Lung (tissue), 16 donors: ENCODE data around the gene ABHD12B. TPM values are rescaled to one million over a fixed set of nuclear protein-coding genes. Genes with fewer than 3 reads are reported as not detected.

Experiments used
- ATAC-seq: fragments of 200-7000 bp; cut with Tn5 transposase; one replicate; pipeline ENCODE4 v1.9.1; 2020; ENCODE audit warnings: moderate number of reproducible peaks; ENCODE audit not compliant: insufficient read depth, low FRiP score
- DNase-seq, 3 donors: peaks; one replicate each; pipeline ENCODE4 v3.0.0-alpha.2; 2013 to 2017
- H3K27ac ChIP-seq, 2 donors: one replicate each; pipeline ENCODE4 v1.5.1; 2013; ENCODE audit warnings: mild to moderate bottlenecking in 2 of 2, moderate library complexity in 2 of 2, control low read depth in 1 of 2, inconsistent platforms in 1 of 2, low read depth in 1 of 2, low read length in 1 of 2
- H3K27me3 ChIP-seq, 3 donors: one replicate each; pipeline ENCODE4 v1.5.1; 2013; ENCODE audit warnings: low read length in 2 of 3; ENCODE audit not compliant: control insufficient read depth in 3 of 3, insufficient read depth in 3 of 3
- H3K36me3 ChIP-seq, 4 donors: one replicate each; pipeline ENCODE4 v1.5.1; 2013; ENCODE audit warnings: low read length in 4 of 4, mild to moderate bottlenecking in 1 of 4, moderate library complexity in 1 of 4; ENCODE audit not compliant: control insufficient read depth in 4 of 4, insufficient read depth in 4 of 4
- H3K4me1 ChIP-seq, 5 donors: one replicate each; pipeline ENCODE4 v1.5.1; 2013; ENCODE audit warnings: low read length in 5 of 5, mild to moderate bottlenecking in 2 of 5, moderate library complexity in 1 of 5; ENCODE audit not compliant: control insufficient read depth in 5 of 5, insufficient read depth in 5 of 5
- H3K4me3 ChIP-seq: one replicate; pipeline ENCODE4 v1.5.1; 2013; ENCODE audit warnings: mild to moderate bottlenecking, control low read depth, moderate library complexity
- H3K9ac ChIP-seq, 2 donors: one replicate each; pipeline ENCODE4 v1.5.1; 2013; ENCODE audit warnings: low read length in 2 of 2, control low read depth in 1 of 2; ENCODE audit not compliant: insufficient read depth in 1 of 2
- H3K9me3 ChIP-seq, 4 donors: one replicate each; pipeline ENCODE4 v1.5.1; 2013; ENCODE audit warnings: low read length in 3 of 4, mild to moderate bottlenecking in 1 of 4, moderate library complexity in 1 of 4; ENCODE audit not compliant: control insufficient read depth in 4 of 4, insufficient read depth in 3 of 4
- CTCF ChIP-seq: IDR thresholded peaks from 2 replicates; pipeline ENCODE4 v1.5.1; 2012; ENCODE audit warnings: mild to moderate bottlenecking; ENCODE audit errors: control extremely low read depth, extremely low read depth
- WGBS, 2 donors: extraction: QIAGEN DNeasy Blood & Tissue Kit; methylation state at CpG; one replicate each; pipeline ENCODE4 v1.1.7; 2013; 5-methylcytosine and 5-hydroxymethylcytosine counted together
- long read RNA-seq, 5 donors: transcript quantifications; one replicate each; lab custom pipeline, GENCODE V29; 2026
- polyA plus RNA-seq, 2 donors: library from polyadenylated mRNA; stranded (reverse); fragments of 200-250 nt; gene quantifications; one replicate each; pipeline ENCODE4 v1.2.1, GENCODE V29; 2013
- total RNA-seq, 2 donors: library from RNA; depleted of rRNA in 1 of 2; stranded (reverse); fragments of >200 nt in 1 of 2; gene quantifications; one replicate each; pipeline ENCODE4 v1.2.1, GENCODE V29; 2014 to 2021
- donor health status: control.
- donor health status: control.
- donor health status: Bipolar disorder and iron deficiency.
- donor health status: healthy.
- donor health status: DM: yes; HTN: yes; CAD: no.

The ABHD12B gene
- under 1 TPM in 1 of 2 donors, not detected in 1; 0.95 TPM for total RNA-seq
- 1 to 10 TPM in 1 of 2 donors, under 1 TPM in 1; 0.56 to 1.0 TPM for polyA plus RNA-seq
- long read RNA-seq, donor 1 = 0 reads
- long read RNA-seq, donor 2 = 0 reads
- long read RNA-seq, donor 3 = 0 reads
- long read RNA-seq, donor 4 = 0 reads
- long read RNA-seq, donor 5, partial matches to known transcripts = 5 of 5 reads
- long read RNA-seq, donor 5, other reads (novel, unspliced or antisense) = 0 of 5 reads

GRCh38 chr14:50871914-50872732, at the start of gene ABHD12B:
Gene ABHD12B (plus strand): TSS chr14:50872053. CDS start chr14:50872175, 122 bp downstream.
- no peak for ATAC-seq
- H3K9me3 ChIP-seq = no peaks in the 10 kb centered on the region
- WGBS, 2 donors = 11% methylated on average over 35 to 63 of the region's 63 CpGs
- H3K27ac ChIP-seq = no peak within 1 kb of the TSS
- H3K4me3 ChIP-seq = no peak within 1 kb of the TSS
- H3K4me1 ChIP-seq = peaks cover 0 to 5% (median 0%) of the 10 kb centered on the region in 5 donors
- DNase-seq = peak in 2 of 3 donors; percentile 18 to 25
- H3K9ac ChIP-seq = no peak within 1 kb of the TSS
- no peak for TF ChIP-seq CTCF
- no peaks in the 10 kb centered on the region for H3K36me3 ChIP-seq
- H3K27me3 ChIP-seq = peaks cover 4 to 53% (median 34%) of the 10 kb centered on the region in 3 donors

- no peak for ATAC-seq
- Histone ChIP-seq H3K27me3 (no peaks in the 10 kb centered on the region), H3K9ac (no peak overlapping the region), H3K4me3 (no peak overlapping the region), H3K36me3 (no peaks in the 10 kb centered on the region), H3K4me1 (peaks cover 6 to 20% (median 10%) of the 10 kb centered on the region in 5 donors), H3K27ac (no peak overlapping the region), H3K9me3 (peaks cover 0 to 2% (median 0%) of the 10 kb centered on the region in 4 donors)
- TF ChIP-seq CTCF = no peak
- DNase-seq = no peak
- 54 to 72% methylated on average over 11 of the region's 11 CpGs for WGBS, 2 donors
Measured at GRCh38 chr14:50822501-50823042, 49.3 kb upstream of the ABHD12B start.

- DNase-seq = peak in 2 of 3 donors; percentile 43 to 49
- Histone ChIP-seq H3K9ac (no peak overlapping the region), H3K4me3 (no peak overlapping the region), H3K36me3 (no peaks in the 10 kb centered on the region), H3K9me3 (peaks cover 0 to 2% (median 0%) of the 10 kb centered on the region in 4 donors), H3K27ac (peak overlapping the region in 1 of 2 donors; percentile 35), H3K27me3 (peaks cover 0 to 3% (median 0%) of the 10 kb centered on the region in 3 donors), H3K4me1 (peaks cover 6 to 20% (median 10%) of the 10 kb centered on the region in 5 donors)
- WGBS, 2 donors = 80% methylated on average over 11 of the region's 11 CpGs
- no peak for TF ChIP-seq CTCF
- no peak for ATAC-seq
Measured at GRCh38 chr14:50823051-50823761, 48.6 kb upstream of the ABHD12B start.
